NCI-H2029 (cell line): ENCODE data around the gene SPACA5.
A peak's percentile ranks its signal among the peaks of the same experiment; 100 is the strongest.
"Not testable (repeated sequence)": the region's sequence is repeated elsewhere in the genome, so short reads cannot be mapped to it uniquely, and the experiment has no call there.

ENCODE experiments used
- DNase-seq: peaks from one replicate; lab custom pipeline; 2025; lab: John Stamatoyannopoulos, UW

The SPACA5 gene

GRCh38 chrX:48021026-48021900, 14.5 kb downstream of the SPACA5 start:
- peak; percentile 53 for DNase-seq

- no peak for DNase-seq
Measured at GRCh38 chrX:48022100-48022499, 15.3 kb downstream of the SPACA5 start.

- no peak for DNase-seq
Measured at GRCh38 chrX:48022738-48023137, 15.9 kb downstream of the SPACA5 start.

GRCh38 chrX:48025561-48025960, 18.8 kb downstream of the SPACA5 start:
- peak; percentile 20 for DNase-seq

GRCh38 chrX:48027545-48027944, 20.8 kb downstream of the SPACA5 start:
- DNase-seq, result not testable (repeated sequence)

GRCh38 chrX:48028091-48028490, 21.3 kb downstream of the SPACA5 start:
- no peak for DNase-seq

- DNase-seq, result no peak
Measured at GRCh38 chrX:48030237-48030636, 23.4 kb downstream of the SPACA5 start.

GRCh38 chrX:48030641-48031173, 23.9 kb downstream of the SPACA5 start:
- DNase-seq, result not testable (repeated sequence)

- no peak for DNase-seq
Measured at GRCh38 chrX:48035891-48036290, 29.1 kb downstream of the SPACA5 start.

- DNase-seq, result no peak
Measured at GRCh38 chrX:48043056-48043455, 36.3 kb downstream of the SPACA5 start.

- no peak for DNase-seq
Measured at GRCh38 chrX:48045410-48046311, 38.9 kb downstream of the SPACA5 start.

- DNase-seq, result no peak
Measured at GRCh38 chrX:48046846-48047245, 40.1 kb downstream of the SPACA5 start.

- no peak for DNase-seq
Measured at GRCh38 chrX:48058621-48059295, 52.0 kb downstream of the SPACA5 start.

- DNase-seq, result no peak
Measured at GRCh38 chrX:48059296-48059639, 52.5 kb downstream of the SPACA5 start.
